CD4-positive, alpha-beta T cell treated with Interferon gamma for 1 hour (primary cell): ENCODE data around the gene SCP2D1.
A peak's percentile ranks its signal among the peaks of the same experiment; 100 is the strongest.
"Not testable (repeated sequence)": the region's sequence is repeated elsewhere in the genome, so short reads cannot be mapped to it uniquely, and the experiment has no call there.

Experiments
- DNase-seq: peaks from one replicate; pipeline ENCODE4 v3.0.0-alpha.2; 2020

Gene SCP2D1

DNA sequence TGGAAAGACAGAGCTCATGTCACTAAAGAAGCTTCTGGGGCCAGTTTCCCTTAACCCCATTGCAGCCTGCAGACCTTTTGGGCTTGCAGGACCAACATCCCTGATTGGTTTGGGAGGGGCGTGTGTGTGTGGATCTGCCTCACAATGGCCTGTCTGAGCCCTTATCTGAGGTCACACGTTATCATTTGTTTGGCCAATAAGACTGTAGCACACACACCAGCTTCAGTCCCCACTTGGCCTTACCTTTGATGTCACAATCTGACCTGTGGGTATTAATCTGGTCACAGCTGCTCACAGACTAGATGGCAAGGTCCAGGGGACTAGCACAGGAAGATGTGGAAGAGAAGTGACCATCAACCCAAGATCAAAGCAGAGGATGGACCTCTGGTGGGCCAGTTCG, at the start of gene SCP2D1:
SCP2D1 (plus strand) TSS at position 301 of the 400 bp plus-strand sequence; CDS start at position 334, 33 bp downstream.
- no peak for DNase-seq

DNA sequence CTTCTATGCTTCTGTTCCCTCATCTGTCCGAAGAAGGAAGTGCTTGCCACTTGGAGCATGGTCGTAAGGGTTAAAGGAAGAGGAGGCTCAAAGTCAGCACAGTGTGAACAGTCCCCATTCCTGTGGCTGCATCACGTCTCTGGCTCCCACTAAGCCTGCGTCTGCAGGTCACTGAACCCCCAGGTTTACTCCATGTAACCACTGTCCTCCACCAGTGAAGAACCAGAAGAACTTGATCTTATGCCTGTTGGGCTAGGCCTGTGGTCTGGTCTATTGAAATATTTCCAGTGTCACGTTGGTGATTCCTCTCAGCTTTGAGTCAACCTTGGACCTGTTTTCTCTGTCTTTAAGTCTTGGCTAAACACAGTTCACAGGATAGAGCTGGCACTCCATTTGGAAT, 45.9 kb upstream of the SCP2D1 start:
- no peak for DNase-seq

DNA sequence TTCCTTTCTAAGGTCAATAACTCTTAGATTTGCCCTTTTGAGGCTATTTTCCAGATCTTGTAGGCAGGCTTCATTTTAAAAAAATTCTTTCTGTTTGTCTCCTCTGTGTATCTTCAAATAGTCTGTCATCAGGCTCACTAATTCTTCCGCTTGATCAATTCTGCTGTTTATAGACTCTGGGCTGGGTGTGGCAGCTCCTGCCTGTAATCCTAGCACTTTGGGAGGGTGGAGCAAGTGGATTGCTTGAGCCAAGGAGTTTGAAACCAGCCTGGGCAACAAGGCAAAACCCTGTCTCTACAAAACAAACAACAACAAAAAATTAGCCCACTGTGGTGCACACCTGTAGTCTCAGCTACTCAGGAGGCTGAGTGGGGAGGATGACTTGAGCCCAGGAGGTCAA, 40.0 kb upstream of the SCP2D1 start:
- DNase-seq: no peak

DNA sequence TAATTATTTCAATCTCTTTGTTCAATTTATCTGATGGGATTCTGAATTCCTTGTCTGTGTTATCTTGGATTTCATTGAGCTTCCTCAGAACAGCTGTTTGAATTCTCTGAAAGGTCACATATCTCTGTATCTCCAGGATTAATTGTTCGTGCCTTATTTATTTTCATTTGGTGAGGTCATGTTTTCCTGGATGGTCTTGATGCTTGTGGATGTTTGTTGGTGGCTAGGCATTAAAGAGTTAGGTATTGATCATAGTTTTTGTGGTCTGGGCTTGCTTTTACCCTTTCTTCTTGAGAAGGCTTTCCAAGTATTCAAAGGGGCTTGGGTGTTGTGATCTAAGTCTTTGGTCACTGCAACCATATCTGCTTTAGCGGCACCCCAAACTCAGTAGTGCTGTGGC, 39.4 kb upstream of the SCP2D1 start:
- DNase-seq: no peak

DNA sequence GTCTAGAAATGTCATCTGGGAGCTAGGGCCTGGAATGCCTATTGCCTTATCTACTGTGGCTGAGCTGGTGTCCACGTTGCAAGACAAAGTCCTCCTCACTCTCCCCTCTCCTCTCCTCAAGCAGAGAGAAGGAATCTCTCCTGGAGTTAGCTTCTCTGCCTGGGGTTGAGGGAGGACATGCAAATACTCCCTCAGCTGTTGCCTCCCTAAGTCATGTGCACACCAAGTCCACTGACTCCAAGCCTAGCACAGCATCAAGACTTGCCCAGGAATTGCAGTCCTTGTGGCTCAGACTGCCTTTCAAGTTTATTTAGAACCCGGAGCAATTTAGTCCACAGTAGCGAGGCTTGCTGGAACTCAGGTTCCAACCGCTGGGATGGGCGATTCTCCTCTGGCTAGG, 38.0 kb upstream of the SCP2D1 start:
- no peak for DNase-seq

DNA sequence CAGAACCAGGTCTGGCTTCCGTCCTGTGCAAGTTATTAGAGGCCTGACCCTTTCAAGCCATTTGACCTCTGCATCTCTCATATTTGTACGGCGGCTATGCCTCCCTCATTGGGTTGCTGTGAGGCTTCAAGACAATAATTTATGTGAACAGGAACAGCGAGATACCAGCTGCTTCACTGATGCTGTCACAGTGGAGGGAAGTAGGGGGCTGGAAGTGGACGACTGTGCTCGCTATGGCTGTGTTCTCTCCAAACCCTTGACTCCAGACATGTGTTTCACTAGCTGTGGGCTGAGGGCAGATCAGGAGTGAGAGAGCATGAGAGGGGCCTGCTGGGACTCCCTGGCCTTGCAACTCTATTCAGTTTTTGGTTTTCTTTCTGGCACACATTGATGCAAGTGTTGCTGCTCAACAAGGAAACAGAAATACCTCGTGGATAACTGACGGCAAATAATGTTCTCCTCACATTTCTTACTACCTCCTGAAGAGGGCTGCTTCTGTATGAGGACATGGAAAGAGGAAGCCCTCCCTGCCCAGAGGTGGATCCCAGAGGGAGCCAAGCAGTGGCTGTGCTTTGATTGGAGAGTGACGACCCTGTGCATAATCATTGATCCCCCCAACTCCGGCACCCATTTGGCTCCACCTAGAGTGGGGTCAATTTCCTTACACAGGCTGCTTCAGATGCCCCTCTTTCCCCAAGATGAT, 34.7 kb upstream of the SCP2D1 start:
- no peak for DNase-seq

DNA sequence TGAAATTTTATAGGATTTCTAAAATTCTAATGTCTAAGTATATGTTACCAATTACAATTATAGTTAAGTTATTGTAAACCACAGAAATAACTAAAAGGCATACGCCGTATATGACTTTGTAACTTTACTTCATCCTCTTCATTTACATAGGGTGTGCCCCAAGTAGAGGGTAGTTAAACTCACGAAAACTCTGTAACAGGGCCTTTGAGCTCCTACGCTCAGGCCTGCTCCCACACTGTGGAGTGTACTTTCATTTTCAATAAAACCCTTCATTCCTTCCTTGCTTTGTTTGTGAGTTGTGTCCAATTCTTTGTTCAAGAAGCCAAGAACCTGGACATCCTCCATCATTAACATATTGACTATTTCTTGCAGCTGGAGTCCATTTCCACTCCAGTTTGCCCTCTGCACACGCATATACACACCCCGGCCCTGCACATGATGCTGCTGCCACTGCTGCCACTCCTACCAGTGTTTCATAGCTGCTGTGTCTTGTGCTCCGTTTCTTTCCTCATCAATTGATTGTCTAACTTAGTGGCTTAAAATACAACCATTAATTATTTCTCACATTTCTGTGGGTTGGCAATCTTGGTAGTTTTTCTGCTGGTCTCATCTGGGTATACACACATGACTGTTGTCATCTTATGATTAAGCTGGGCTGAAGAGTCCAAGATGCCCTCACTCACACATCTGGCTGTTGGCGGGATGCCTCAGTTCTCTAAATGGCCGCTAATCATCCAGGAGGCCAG, 33.0 kb upstream of the SCP2D1 start:
- DNase-seq: no peak

DNA sequence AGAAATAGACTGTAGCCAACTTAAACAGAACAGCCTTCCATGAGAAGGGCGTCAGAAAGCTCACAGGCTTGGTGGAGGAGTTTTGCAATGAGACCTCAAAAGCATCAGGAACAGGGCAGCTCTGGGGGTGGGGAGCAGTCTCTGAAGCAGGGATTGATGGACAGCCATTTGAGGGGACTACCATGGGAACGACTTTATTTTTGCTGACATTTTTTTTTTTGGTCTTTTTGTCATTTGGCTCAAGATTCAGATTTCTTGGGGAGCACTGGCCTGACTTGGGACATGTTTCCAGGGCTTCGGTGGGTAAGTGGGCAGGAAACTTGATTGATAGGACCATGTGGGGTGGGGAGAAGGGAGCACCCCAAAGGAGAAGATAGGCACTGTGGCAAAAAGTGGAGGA, 32.1 kb upstream of the SCP2D1 start:
- no peak for DNase-seq

DNA sequence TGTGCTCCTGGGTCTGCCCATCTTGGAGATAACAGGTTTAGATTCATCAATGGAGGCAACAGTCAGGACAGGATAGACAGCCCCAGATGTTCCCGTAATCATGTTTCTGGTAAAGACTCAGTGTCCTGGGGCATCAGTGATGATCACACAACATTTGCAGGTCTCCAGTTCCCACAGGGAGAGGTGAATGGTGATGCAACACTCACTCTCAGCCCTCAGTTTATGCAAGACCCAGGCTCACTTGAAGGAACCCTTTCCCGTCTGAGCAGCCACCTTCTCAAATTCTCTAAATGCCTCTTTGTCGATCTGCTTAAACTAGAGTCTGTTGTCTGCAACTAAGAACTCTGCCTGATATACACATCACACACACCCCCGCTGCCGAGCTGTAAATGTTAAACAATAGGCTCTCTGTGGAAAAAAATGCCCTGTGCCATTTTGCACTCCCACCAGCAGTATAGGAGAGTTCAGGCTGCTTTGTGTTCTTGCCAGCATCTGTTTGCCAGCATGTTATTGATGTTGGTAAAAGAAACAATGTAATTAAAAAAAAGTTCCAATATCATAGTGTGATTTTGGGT, 30.1 kb upstream of the SCP2D1 start:
- no peak for DNase-seq

DNA sequence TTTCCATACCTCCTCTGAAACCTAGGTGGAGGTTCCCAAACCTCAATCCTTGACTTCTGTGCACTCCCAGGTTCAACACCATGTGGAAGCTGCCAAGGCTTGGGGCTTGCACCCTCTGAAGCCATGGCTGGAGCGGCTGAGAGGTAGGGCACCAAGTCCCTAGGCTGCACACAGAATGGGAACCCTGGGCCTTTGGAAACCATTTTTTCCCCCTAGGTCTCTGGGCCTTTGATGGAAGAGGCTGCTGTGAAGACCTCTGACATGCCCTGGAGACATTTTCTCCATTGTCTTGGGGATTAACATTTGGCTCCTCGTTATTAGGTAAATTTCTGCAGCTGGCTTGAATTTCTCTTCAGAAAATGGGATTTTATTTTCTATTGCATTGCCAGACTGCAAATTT, 26.5 kb upstream of the SCP2D1 start:
- DNase-seq: not testable (repeated sequence)

DNA sequence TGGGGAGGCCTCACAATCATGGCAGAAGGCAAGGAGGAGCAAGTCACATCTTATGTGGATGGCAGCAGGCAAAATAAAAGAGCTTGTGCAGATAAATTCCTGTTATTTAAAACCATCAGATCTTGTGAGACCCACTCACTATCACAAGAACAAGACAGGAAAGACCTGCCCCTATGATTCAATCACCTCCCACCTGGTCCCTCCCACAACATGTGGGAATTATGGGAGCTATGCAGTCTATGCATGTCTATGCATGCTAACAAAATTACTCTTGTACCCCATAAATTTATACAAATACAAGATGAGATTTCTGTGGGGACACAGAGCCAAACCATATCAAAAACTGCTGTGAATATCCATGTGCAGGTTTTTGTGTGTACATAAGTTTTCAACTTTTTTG, 25.6 kb upstream of the SCP2D1 start:
- no peak for DNase-seq

DNA sequence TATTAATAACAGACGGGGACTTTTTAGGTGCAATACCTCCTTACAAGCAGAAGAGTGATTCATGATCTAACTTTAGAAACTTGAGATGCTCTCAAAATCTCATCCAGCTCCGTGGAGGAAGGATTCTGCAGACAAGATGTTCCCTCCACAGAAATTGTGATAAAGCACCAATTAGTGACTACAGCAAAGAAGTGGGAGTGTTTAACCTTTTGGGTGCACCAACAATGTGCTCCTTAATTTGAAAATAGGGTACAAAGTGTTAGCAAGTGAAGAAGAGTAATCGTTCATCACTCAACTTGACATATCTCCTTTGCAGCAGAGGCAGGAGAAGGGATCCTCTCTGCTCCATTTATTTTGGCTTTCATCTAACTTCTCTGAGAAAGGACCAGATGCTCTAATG, 22.8 kb upstream of the SCP2D1 start:
- no peak for DNase-seq

DNA sequence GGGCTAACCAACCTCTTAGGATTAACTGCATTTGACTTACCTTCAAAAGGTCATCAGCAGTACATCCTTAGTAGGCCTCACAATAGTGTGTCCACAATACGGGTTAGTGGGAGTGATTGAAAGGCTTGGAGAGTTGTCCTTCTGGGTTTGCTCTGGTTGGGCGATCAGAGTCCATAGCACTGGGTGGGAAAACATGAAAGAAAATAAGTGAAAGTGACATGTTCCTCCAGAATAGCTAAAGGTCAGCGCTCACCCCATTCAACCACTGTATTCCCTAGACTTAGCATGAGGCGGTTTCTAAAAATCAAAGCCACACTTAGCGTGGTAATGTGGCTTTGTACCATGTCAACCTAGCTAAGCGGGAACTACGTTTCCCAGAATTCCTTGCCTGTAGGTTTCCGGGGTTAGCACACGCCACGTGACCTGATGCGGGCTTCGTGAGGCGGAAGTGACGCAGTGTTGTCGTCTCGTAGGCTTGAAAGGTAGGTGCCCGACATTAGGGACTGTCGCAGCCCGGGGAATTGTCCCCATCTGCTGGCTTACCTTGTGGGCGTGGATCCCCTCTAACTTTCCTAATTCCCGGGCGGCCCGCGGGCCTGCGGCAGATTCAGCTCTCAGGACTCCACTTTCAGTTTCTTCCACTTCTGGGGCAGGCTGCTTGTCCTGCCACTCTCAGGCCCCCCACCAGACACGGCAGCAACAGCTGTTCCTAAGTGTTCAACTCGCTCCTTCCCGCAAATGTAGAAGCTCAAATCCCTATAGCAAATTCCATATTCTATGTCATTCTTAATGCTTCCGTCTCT, 19.8 kb upstream of the SCP2D1 start:
- DNase-seq: peak; percentile 92

DNA sequence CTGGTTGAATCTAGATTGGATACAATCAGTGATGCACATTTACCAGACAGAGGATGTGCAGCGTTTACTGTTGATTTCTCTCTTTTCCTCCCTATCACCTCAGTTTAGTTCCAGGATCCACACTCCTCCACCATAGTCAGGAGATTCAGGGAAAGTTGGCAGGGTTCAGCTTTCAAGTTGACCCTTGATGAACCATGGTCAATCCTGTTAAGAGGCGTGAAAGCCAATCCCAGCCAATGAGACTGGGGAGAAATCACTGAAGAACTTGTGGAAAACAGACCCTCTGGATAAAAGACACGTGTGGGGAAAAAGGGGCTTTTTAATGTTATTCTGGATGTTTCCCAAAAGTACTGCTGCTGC, 19.2 kb upstream of the SCP2D1 start:
- DNase-seq: no peak

DNA sequence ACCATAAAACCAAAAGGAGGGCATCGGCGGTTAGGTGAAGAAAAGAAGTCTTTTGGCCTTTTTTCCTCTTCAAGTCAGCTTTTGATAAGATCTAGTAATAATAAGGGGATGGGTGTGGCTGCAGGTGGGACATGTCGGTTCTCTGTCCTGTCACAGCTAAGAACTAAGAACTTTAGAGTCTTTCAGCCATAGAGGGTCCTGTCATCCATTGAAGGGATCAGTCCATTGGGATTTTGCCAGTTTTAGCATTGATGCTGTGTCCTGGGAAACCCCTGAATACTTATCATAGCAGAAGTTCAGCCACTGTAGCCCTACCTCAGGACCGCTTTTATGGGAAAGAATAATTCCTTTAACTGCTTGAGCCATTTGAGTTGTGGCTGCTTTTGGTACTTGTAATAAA, 18.2 kb upstream of the SCP2D1 start:
- DNase-seq: no peak

DNA sequence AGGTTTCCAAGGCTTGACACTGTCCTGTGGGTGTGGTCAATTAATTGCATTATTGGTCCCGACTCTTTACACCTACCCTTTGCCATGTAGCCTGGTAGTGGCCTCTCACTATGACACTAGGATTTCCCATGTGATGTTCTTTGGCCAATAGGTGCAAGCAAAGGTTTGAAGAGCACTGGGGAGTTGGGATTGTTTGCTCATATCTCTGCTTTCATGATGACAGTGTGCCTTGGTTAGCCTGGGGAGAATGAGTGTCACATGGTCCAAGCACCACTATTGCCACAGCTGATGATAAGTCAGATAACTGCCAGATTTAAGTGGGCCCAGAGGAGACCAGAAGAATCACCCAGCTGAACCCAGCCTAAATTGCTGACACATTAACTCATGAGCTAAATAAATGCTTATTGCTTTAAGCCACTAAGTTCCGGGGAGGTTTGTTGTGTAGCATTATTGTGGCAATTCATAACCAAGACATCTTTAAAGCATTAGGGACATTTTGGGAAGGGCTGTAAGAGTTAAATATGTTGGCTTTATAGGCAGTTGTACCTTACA, 17.2 kb upstream of the SCP2D1 start:
- no peak for DNase-seq

DNA sequence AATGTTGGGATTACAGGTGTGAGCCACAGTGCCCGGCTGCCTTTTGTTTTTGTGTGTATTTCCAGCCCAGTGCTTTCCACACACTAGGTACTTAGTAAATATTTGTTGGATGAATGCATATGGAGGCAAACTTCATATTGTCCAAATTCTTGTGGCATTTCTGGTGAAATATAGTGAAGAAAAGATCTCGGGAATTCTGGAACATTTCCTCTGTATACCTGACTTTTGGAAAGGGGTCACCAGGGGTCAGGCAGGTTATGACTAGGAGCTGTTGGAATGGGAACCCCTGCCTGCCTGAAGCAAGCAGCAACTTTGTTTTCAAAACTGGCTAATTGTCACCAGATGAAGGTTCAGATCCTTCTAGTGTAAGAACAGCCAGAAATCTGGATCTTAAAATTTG, 12.1 kb upstream of the SCP2D1 start:
- DNase-seq: no peak

DNA sequence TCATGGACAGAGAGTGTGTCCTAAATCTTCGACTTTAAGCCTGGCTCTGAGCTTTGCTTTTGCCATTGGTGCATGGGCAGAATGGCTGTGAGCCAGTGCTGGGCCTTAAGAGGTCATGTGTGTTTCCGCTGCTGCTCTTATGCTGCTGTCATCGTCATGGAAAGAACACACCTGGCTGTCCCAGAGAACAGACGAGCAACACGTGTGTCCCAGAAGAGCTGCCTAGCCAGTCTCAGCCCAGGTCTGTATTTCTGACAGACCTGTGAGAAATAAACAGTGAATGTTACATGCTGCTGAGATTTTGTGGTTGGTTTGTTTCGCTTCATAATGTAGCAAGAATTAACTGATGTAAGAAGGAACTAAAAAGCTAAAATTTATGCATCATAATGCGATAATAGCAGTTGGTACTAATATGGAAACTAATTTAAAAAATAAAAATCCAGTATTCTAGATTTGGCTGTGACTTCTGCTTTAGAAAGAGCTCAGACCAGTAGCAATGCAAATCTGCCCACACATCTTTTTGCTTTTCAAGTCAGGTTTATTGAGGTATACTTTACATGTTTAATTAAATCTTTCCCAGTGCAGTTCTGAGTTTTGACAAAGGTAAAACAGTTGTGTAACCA, 11.5 kb upstream of the SCP2D1 start:
- DNase-seq: no peak

DNA sequence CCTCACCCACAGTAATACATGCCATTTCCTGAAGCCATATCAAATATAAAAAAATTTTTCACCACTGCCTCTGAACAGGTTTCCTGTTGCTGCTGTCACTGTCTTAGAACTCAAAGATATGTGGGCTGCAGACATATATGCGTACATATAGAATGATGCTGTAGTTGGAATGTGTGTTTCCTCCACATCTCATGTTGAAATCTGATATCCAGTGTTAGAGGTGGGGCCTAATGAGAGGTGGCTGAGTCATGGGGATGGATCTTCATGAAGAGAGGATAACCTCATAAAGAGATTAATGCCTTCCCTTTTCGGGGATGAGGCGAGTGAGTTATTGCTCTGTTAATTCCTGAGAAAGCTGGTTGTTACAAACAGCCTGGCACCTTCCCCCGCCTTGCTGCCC, 7.7 kb upstream of the SCP2D1 start:
- no peak for DNase-seq

DNA sequence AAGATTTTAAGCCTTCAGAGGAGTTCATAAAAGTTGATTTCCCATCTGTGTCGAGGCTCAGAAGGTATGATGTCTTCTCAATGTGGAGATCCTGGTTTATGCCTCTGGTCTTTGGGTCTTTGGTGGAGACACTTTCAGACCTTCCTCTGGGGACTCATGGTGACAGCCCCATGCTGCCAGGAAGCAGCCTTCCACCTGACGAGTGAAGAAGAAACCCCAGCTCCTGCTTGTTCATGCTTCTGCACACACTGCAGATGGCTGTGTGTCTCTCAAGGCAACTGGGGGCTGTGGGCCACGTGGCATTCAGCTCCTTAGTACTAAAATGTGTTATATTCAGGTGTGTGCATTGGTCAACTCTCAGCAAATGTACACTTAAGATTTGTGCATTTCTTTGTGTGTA, 4.9 kb upstream of the SCP2D1 start:
- DNase-seq: no peak

DNA sequence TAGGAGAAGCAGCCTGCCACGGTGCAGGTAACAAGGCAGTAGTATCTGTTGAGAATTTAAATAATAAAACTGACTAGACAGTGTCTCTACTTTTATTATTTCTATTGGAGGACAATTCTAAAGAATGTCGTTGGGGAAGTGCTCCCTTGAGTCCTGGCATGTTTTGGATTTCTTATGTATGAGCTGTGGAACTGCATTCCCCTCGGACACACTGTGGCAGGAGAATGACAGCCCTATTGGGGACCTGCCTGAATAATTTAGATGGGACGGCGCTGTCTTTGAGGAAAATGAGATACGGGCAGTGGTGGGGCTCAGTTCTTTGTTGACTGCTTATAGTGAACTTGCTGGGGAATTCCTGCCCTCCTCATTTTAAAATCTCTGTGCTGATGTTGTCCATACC, 2.4 kb upstream of the SCP2D1 start:
- no peak for DNase-seq

DNA sequence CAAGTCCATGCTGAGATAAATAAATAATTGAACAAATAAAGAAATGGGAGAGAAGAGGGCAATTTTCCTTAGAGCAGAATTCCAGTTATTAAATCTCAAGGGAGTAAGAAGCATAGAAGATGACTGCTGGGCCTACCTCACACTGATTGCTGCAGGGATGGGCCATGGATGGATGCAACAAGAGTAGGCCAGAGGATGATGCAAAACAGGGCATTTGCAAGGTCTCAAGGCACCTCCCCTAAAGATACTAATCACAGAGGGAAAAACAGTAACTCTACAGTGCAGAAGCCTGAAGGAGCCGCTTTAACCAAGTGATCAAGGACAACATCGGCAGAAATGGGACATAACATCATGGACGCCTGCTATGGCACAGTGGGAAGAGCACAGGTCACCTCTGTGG, 1.7 kb upstream of the SCP2D1 start:
- no peak for DNase-seq
